Colon (tissue), 2 donors: Measurements from ENCODE around the gene TFDP1.

Experiments
- FAIRE-seq: peaks from 2 replicates; lab custom pipeline; 2012; peaks lifted over from hg19 to GRCh38; lab: Jason Lieb, UNC
- donor health status: control.
- donor health status: control.

TFDP1 gene

GRCh38 chr13:113598081-113598410 lies 13.5 kb downstream of the TFDP1 start:
- FAIRE-seq: no peak

- no peak for FAIRE-seq
Measured at GRCh38 chr13:113598481-113598880, 13.9 kb downstream of the TFDP1 start.

DNA sequence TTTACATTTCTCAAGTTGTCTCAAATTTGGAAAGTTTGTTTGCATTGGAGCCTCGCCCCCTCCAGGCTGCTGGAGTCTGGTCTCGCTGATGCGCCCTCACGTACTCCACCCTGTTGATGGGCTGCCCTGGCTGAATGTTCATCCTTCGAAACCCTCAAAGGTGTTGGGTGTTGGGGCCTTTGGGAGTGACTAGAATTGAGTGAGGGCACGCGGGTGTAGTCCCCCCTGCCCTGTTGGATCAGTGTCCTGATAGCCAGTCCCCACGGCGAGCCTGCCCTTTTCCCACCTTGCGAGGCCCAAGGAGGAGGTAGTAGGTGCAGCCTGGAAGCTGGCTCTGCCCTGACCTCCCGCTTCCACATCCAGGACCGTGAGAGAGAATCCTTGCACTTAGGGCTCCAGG lies 14.8 kb downstream of the TFDP1 start:
- FAIRE-seq: no peak

DNA sequence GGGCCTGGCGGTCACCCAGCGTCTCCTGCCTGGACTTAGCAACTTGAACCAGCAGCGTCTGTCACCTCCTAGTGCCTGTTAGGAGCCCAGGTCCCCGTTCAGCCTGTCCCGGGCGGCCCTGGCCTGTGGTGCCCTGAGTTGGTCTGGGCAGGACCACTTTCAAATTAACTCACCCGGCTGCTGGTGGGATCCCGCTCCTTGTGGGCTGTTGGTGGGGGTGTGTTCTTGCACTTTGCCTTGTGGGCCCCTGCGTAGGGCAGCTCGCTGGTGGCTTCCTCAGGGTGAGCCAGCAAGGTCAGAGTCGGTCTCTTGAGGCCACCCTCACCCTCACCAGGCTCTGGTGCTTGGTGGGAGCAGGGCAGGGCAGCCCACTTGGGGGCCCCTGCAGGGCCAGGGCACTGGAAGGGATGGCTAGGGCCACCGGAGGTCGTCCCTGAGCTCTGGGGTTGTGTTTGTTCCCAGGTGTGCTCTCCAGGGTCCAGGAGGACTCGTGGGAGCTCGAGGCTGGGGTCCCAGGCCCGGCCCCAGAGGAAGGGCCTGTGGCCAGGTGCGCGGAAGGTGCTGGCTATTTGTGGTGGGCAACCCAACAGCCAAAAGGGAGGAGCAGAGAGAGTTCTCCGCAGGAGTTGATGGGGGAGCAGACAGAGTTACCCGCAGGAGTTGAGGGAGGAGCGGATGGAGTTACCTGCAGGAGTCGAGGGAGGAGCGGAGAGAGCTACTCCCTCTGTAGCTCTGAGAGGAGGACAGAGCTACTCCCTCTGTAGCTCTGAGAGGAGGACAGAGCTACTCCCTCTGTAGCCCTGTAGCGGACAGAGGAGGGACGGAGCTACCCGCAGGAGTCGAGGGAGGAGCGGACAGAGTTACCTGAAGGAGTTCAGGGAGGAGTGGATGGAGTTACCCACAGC lies 16.9 kb downstream of the TFDP1 start:
- FAIRE-seq: no peak

- FAIRE-seq: no peak
Measured at GRCh38 chr13:113602291-113602988, 17.9 kb downstream of the TFDP1 start.

DNA sequence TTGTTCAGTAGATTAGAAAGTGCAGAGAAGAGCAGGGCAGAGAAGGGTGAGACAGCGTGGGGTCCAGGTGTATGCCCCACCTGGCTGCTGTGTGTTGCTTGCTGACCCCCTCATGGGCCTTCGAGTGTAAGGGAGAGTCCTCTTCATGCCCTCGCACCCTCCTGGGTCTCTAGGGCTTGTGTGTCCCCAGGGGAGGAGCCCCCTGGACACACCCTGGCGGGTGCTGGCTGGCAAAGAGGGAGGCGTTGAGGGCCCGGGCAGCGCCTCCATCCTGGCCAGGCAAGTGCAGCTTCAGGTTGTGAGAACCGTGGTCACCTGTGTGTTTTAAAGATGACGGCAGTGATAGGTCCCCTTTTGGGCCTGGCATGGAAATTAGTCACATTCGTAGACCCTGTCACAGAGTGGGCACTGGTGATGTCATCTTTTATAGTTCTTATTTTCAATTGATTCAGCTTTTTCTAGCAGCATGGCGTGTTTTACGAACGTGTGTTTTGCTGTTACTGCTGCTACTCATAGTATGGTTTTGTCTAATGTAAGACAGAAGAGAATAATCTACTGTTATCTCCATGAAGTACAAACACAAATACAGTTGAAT lies 18.7 kb downstream of the TFDP1 start:
- FAIRE-seq: no peak

DNA sequence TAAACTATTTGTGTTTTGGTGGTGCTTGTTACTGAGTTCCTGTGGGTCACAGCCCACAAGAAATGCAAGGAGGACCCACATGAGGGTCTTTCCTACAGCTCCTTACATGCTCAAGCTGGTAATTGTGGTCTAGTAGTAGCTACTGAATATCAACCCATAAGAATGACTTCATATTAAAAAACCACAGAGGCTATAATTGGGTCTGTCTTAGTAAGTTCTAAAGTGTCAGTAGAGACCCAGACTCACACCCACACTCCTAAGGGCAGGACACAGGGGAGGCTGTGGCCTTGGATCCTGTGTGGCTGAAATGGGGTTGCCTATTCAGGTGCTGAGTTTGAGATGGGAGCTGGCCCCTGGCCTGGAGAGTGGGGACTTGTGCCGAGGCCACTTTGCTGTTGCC lies 19.6 kb downstream of the TFDP1 start:
- no peak for FAIRE-seq

DNA sequence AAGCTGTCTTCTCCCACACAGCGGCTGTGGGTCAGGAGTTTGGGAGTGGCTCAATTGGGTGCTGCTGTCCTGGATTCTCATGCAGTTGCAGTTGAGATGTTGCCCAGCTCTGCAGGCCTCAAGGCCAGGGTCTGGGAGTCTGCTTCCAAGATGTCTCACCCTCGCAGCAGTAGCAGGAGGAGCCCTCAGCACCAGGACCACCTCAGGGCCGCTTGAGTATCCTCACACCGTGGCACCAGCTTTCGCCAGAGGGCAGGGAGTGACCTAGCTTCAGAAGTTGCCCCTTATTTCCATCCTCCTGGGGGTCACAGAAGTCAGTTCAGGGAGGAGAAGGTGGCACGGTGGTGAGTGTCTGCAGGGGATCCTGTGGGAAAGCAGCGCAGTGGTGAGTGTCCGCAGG lies 20.9 kb downstream of the TFDP1 start:
- FAIRE-seq: no peak

GRCh38 chr13:113605866-113606438 lies 21.4 kb downstream of the TFDP1 start:
- FAIRE-seq: no peak

- no peak for FAIRE-seq
Measured at GRCh38 chr13:113607056-113607888, 22.7 kb downstream of the TFDP1 start.

- FAIRE-seq: no peak
Measured at GRCh38 chr13:113607889-113608635, 23.5 kb downstream of the TFDP1 start.

GRCh38 chr13:113608967-113609533 lies 24.5 kb downstream of the TFDP1 start:
- FAIRE-seq: no peak

GRCh38 chr13:113609616-113610015 lies 25.1 kb downstream of the TFDP1 start:
- FAIRE-seq: no peak

- FAIRE-seq: no peak
Measured at GRCh38 chr13:113610266-113610665, 25.7 kb downstream of the TFDP1 start.

GRCh38 chr13:113611996-113612395 lies 27.4 kb downstream of the TFDP1 start:
- no peak for FAIRE-seq

GRCh38 chr13:113612607-113613006 lies 28.1 kb downstream of the TFDP1 start:
- FAIRE-seq: no peak

DNA sequence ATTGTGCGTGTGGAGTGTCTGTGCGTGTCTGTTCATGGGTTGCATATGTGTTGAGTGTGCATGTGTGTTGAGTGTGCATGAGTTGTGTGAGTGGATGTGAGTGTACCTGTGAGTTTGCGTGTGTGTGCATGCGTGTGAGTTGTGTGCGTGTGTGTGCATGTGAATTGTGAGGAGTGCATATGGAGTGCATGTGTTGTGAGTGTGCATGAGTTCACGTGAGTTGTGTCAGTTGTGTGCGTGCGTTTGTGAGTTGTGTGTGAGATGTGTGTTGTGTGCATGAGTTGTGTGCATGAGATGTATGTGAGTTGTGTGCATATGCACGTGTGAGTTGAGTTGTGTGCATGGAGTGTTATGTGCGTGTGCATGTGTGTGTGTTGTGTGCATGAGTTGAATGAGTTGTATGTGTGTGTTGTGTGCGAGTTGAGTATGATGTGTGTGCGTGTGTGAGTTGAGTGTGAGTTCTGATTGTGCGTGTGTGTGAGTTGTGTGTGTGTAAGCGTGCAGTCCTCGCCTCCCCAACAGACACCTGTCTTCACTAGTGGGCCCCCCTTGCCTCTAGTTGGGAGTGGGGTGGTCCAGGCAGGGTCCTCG lies 29.3 kb downstream of the TFDP1 start:
- FAIRE-seq: no peak

DNA sequence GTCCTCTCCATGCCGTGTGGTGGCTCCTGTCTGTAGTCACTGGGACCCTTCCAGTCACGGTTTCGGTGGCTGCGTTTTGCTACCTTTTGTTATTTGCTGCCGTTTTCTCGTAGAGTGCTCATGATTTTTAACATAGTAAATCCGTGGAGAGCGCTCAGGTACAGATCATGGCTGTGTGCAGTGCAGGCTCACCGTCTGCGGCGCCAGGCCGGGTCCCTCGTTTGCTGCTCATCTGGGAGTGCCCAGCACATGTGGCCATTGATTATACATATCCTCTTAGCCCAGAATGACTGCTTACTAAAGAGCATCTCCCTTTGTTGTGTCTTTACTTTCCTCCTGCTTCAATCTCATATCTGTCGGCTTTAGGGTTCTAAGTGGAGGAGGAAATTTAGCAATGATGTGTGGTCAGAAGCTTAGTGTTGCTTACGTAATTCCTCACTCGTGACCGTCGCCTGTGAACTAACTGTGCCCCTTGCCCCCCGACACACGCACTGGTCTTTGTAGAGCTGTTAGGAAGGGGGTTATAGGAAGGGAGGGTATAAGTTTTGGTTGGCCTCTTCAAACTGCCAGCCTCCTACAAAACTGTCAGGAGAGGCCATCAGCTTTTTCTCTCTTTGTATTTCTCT lies 31.8 kb downstream of the TFDP1 start:
- FAIRE-seq: no peak

GRCh38 chr13:113616991-113617749 lies 32.6 kb downstream of the TFDP1 start:
- no peak for FAIRE-seq
